ENCODE measurements around the gene FDX1. TPM values are rescaled to one million over a fixed set of nuclear protein-coding genes. Genes with fewer than 3 reads are reported as not detected.

Gene FDX1
- total RNA-seq, 1 donor from 2014 or later, result 9.1 TPM

DNA sequence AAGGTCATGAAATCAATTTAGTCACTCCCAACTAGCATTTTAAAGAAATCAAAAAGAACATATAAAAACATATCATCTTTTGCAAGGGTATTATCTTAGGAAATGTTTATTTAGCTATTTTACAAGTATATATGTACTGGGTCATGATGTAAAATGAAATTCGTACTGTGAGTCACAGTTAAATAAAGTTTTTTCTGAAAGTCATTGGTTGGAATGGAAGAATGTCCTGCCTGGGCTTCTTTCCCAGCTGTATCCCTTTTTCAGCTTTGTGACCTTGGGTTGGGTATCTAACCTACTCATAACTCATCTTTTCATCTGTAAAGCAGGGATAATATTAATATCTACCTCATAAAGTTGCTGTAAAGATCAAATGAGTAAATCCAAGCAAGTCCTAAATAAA, 15.7 kb downstream of the FDX1 start:
- intact Hi-C loops (cut with DNase I), result no loop called here
- Histone ChIP-seq H3K27ac (no peak overlapping the region), H3K27me3 (no peaks in the 10 kb centered on the region), H3K4me3 (no peak overlapping the region), H3K9me3 (no peaks in the 10 kb centered on the region), H3K36me3 (peaks cover 0 to 6% of the 10 kb centered on the region in 2 donors), H3K4me1 (no peaks in the 10 kb centered on the region)
- TF ChIP-seq POLR2A (IDR thresholded peaks at IDR 0.05), result no peak
- DNase-seq (ENCODE audit: extremely low spot score in 2 of 2), result no peak

DNA sequence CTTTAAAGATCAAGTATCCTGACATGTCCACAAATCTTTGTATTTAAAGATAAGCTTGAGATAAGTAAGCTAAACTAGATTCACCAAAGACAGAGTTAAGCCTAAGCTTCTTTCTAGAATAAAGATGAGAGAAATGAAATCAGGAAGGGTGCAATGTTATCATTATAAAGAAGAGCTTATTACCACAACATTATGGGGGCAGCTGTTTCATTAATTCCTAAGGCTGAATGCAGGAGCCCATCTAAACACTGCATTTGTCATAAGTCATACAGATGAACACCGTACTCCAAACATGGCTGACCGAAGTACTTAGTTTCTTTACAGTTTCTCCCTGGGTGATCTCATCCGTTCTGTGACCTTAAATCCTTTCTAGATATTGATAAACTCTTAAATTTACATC, 16.3 kb downstream of the FDX1 start:
- intact Hi-C loops (cut with DNase I), result no loop called here
- Histone ChIP-seq H3K27ac (no peak overlapping the region), H3K36me3 (peaks cover 0 to 5% of the 10 kb centered on the region in 2 donors), H3K4me1 (no peaks in the 10 kb centered on the region), H3K27me3 (no peaks in the 10 kb centered on the region), H3K4me3 (no peak overlapping the region), H3K9me3 (no peaks in the 10 kb centered on the region)
- TF ChIP-seq POLR2A (IDR thresholded peaks at IDR 0.05), result no peak
- no peak for TF ChIP-seq POLR2AphosphoS5 (IDR thresholded peaks at IDR 0.05; ENCODE audit: insufficient read depth in 1 of 2, low read depth in 1 of 2)
- no peak for TF ChIP-seq CTCF (IDR thresholded peaks at IDR 0.05)
- no peak for DNase-seq (ENCODE audit: extremely low spot score in 2 of 2)

- no peaks in the 10 kb centered on the region for H3K36me3 ChIP-seq
- H3K4me3 ChIP-seq, result no peak overlapping the region
- TF ChIP-seq CTCF (IDR thresholded peaks at IDR 0.05) (no peak), POLR2AphosphoS5 (IDR thresholded peaks at IDR 0.05; ENCODE audit: insufficient read depth in 1 of 2, low read depth in 1 of 2) (no peak), POLR2A (IDR thresholded peaks at IDR 0.05) (no peak)
- H3K4me1 ChIP-seq, result no peaks in the 10 kb centered on the region
- DNase-seq (ENCODE audit: extremely low spot score in 2 of 2), result no peak
- no peak overlapping the region for H3K27ac ChIP-seq
- no peaks in the 10 kb centered on the region for H3K9me3 ChIP-seq
- intact Hi-C loops (cut with DNase I), result no loop called here
- H3K27me3 ChIP-seq, result no peaks in the 10 kb centered on the region
These were observed 16.8 kb downstream of the FDX1 start for GRCh38 chr11:110446594-110446993.

GRCh38 chr11:110447343-110447742, 17.6 kb downstream of the FDX1 start:
- H3K36me3 ChIP-seq, result no peaks in the 10 kb centered on the region

GRCh38 chr11:110447897-110448745, 18.4 kb downstream of the FDX1 start:
- Histone ChIP-seq H3K4me3 (no peak overlapping the region), H3K9me3 (no peaks in the 10 kb centered on the region), H3K4me1 (no peaks in the 10 kb centered on the region), H3K36me3 (no peaks in the 10 kb centered on the region), H3K27me3 (no peaks in the 10 kb centered on the region), H3K27ac (no peak overlapping the region)
- no peak for DNase-seq (ENCODE audit: extremely low spot score in 2 of 2)
- TF ChIP-seq CTCF (IDR thresholded peaks at IDR 0.05) (peak in 2 of 3 experiments; percentile 12 to 34), POLR2A (IDR thresholded peaks at IDR 0.05) (no peak), POLR2AphosphoS5 (IDR thresholded peaks at IDR 0.05; ENCODE audit: insufficient read depth in 1 of 2, low read depth in 1 of 2) (no peak)
- intact Hi-C loops (cut with DNase I), result no loop called here

More at GRCh38 chr11:110447343-110447742, 17.6 kb downstream of the FDX1 start:
- TF ChIP-seq POLR2A (IDR thresholded peaks at IDR 0.05) (no peak), CTCF (IDR thresholded peaks at IDR 0.05) (no peak), POLR2AphosphoS5 (IDR thresholded peaks at IDR 0.05; ENCODE audit: insufficient read depth in 1 of 2, low read depth in 1 of 2) (no peak)
- intact Hi-C loops (cut with DNase I), result no loop called here
- Histone ChIP-seq H3K9me3 (no peaks in the 10 kb centered on the region), H3K27ac (no peak overlapping the region), H3K4me3 (no peak overlapping the region), H3K27me3 (no peaks in the 10 kb centered on the region), H3K4me1 (no peaks in the 10 kb centered on the region)
- DNase-seq (ENCODE audit: extremely low spot score in 2 of 2), result no peak
